Keratinocyte (primary cell): ENCODE measurements around the gene REM1. TPM values are rescaled to one million over a fixed set of nuclear protein-coding genes. Genes with fewer than 3 reads are reported as not detected.
"Not testable (repeated sequence)": the region's sequence is repeated elsewhere in the genome, so short reads cannot be mapped to it uniquely, and the experiment has no call there.

Experiments used
- DNase-seq: peaks from one replicate; pipeline ENCODE4 v3.0.0-alpha.2; 2011; ENCODE audit warnings: low read depth, missing footprints, low spot score
- FAIRE-seq: peaks from 2 replicates; lab custom pipeline; 2011; peaks lifted over from hg19 to GRCh38; lab: Jason Lieb, UNC
- H2AFZ ChIP-seq: 2 replicates; pipeline ENCODE4 v1.6.0; 2012; ENCODE audit warnings: low read length, control low read depth, inconsistent platforms; ENCODE audit not compliant: control insufficient read depth
- H3K27ac ChIP-seq: 2 replicates; pipeline ENCODE4 v1.5.1; 2011; ENCODE audit warnings: low read length; ENCODE audit not compliant: control insufficient read depth, insufficient read depth
- H3K27me3 ChIP-seq: 3 replicates; pipeline ENCODE4 v1.6.0; 2011; ENCODE audit warnings: low read length; ENCODE audit not compliant: control insufficient read depth, insufficient read depth; ENCODE audit errors: extremely low read depth
- H3K36me3 ChIP-seq, 2 experiments: 2 replicates in 1 of 2; 3 replicates in 1 of 2; pipeline ENCODE4 v1.5.1; 2011; ENCODE audit warnings: low read length in 2 of 2, mild to moderate bottlenecking in 1 of 2; ENCODE audit not compliant: control insufficient read depth in 2 of 2, insufficient read depth in 2 of 2; ENCODE audit errors: extremely low read depth in 1 of 2
- H3K4me1 ChIP-seq: 3 replicates; pipeline ENCODE4 v1.5.1; 2011; ENCODE audit warnings: low read length; ENCODE audit not compliant: control insufficient read depth, insufficient read depth; ENCODE audit errors: extremely low read depth
- H3K4me2 ChIP-seq: 3 replicates; pipeline ENCODE4 v1.6.0; 2011; ENCODE audit warnings: low read depth, low read length; ENCODE audit not compliant: control insufficient read depth, insufficient read depth; ENCODE audit errors: extremely low read depth
- H3K4me3 ChIP-seq, 3 experiments: fragments of 200-600 bp in 1 of 3; sonication (generic) in 1 of 3; 2 replicates in 2 of 3; 3 replicates in 1 of 3; pipeline ENCODE4 v1.5.1; 2011 to 2016; ENCODE audit warnings: low read length in 3 of 3, mild to moderate bottlenecking in 3 of 3, control low read depth in 2 of 3, inconsistent platforms in 1 of 3, low read depth in 1 of 3, mixed read lengths in 1 of 3, mixed run types in 1 of 3, moderate library complexity in 1 of 3; ENCODE audit not compliant: control insufficient read depth in 2 of 3, insufficient read depth in 2 of 3; ENCODE audit errors: extremely low read depth in 1 of 3
- H3K79me2 ChIP-seq: 2 replicates; pipeline ENCODE4 v1.6.0; 2012; ENCODE audit warnings: low read length; ENCODE audit not compliant: control insufficient read depth, insufficient read depth
- H3K9ac ChIP-seq: 3 replicates; pipeline ENCODE4 v1.6.0; 2011; ENCODE audit warnings: low read length; ENCODE audit not compliant: control insufficient read depth, insufficient read depth; ENCODE audit errors: extremely low read depth
- H3K9me1 ChIP-seq: 3 replicates; pipeline ENCODE4 v1.6.0; 2011; ENCODE audit warnings: low read length; ENCODE audit not compliant: control insufficient read depth, insufficient read depth; ENCODE audit errors: extremely low read depth
- H3K9me3 ChIP-seq: 2 replicates; pipeline ENCODE4 v1.5.1; 2012; ENCODE audit warnings: low read depth, low read length; ENCODE audit not compliant: control insufficient read depth
- H4K20me1 ChIP-seq: 3 replicates; pipeline ENCODE4 v1.6.0; 2011; ENCODE audit warnings: low read length; ENCODE audit not compliant: control insufficient read depth, insufficient read depth; ENCODE audit errors: extremely low read depth
- CTCF ChIP-seq, 3 experiments: IDR thresholded peaks in 1 of 3; conservative IDR thresholded peaks in 1 of 3; optimal IDR thresholded peaks in 1 of 3; 2 replicates in 2 of 3; 3 replicates in 1 of 3; pipeline versions ENCODE3 to v1.5.1; 2011; ENCODE audit warnings: low read length in 3 of 3, mild to moderate bottlenecking in 3 of 3, moderate library complexity in 2 of 3, control low read depth in 1 of 3, inconsistent platforms in 1 of 3; ENCODE audit not compliant: insufficient read depth in 2 of 3; ENCODE audit errors: extremely low read depth in 1 of 3
- EZH2 ChIP-seq: IDR thresholded peaks from one replicate; pipeline ENCODE4 v1.6.1; 2012; ENCODE audit warnings: inconsistent platforms, mild to moderate bottlenecking, low read length, moderate library complexity
- dilution Hi-C: fragments of 300-500 bp; cut with MboI; formaldehyde crosslinking; loops from one replicate; pipeline ENCODE4 v1.7.0; 2020; ENCODE audit warnings: low sequenced_read_pairs; ENCODE audit not compliant: extremely low pct_ligation_motif_present
- polyA plus RNA-seq, 5 experiments: library from polyadenylated mRNA; depleted of rRNA in 3 of 5; stranded (reverse) in 3 of 5; stranded (forward) in 1 of 5; unstranded in 1 of 5; fragments of >200 nt; gene quantifications; 1 replicate in 1 of 5; 2 replicates in 3 of 5; 3 replicates in 1 of 5; pipeline versions ENCODE4 v1.2.1 to v1.2.3, GENCODE V29; 2011 to 2012; ENCODE audit warnings: missing spikeins in 2 of 5, low read depth in 1 of 5, low replicate concordance in 1 of 5

Gene REM1
- polyA plus RNA-seq, 1 donor (not counting 4 experiments of a cell fraction or from before 2014, with no cell fraction given) = not detected

DNA sequence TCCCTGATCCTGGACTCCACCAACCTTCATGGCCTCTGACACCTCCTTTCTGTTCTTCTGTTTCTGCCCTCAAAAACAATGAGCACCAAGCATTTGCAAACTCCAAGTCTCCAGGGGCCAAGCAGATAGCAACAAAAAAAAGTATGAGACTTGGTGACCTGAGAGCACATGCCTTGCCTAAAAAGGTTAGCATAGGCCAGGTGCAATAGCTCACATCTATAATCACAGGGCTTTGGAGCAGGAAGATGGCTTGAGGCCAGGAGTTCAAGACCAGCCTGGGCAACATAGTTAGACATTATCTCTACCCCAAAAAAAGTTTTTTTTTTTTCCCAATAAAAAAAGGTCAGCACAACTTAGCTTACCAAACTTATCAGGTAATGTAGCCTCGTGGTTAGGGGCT, 25.4 kb downstream of the REM1 start:
- Histone ChIP-seq H3K4me2 (no peak overlapping the region), H3K79me2 (no peaks in the 10 kb centered on the region), H3K27me3 (peaks cover 11% of the 10 kb centered on the region), H4K20me1 (no peaks in the 10 kb centered on the region), H3K4me1 (no peaks in the 10 kb centered on the region), H2AFZ (no peak overlapping the region), H3K9ac (no peak overlapping the region), H3K27ac (no peak overlapping the region), H3K36me3 (no peaks in the 10 kb centered on the region), H3K4me3 (no peak overlapping the region), H3K9me3 (no peaks in the 10 kb centered on the region), H3K9me1 (no peaks in the 10 kb centered on the region)
- DNase-seq = no peak
- dilution Hi-C loops = no loop called here
- TF ChIP-seq CTCF (optimal IDR thresholded peaks at IDR 0.05 in 1 of 3, IDR thresholded peaks at IDR 0.05 in 1 of 3, conservative IDR thresholded peaks at IDR 0.05 in 1 of 3; ENCODE audit: extremely low read depth in 1 of 3, insufficient read depth in 2 of 3, low read length in 3 of 3) (no peak), EZH2 (no peak)
- FAIRE-seq = no peak

DNA sequence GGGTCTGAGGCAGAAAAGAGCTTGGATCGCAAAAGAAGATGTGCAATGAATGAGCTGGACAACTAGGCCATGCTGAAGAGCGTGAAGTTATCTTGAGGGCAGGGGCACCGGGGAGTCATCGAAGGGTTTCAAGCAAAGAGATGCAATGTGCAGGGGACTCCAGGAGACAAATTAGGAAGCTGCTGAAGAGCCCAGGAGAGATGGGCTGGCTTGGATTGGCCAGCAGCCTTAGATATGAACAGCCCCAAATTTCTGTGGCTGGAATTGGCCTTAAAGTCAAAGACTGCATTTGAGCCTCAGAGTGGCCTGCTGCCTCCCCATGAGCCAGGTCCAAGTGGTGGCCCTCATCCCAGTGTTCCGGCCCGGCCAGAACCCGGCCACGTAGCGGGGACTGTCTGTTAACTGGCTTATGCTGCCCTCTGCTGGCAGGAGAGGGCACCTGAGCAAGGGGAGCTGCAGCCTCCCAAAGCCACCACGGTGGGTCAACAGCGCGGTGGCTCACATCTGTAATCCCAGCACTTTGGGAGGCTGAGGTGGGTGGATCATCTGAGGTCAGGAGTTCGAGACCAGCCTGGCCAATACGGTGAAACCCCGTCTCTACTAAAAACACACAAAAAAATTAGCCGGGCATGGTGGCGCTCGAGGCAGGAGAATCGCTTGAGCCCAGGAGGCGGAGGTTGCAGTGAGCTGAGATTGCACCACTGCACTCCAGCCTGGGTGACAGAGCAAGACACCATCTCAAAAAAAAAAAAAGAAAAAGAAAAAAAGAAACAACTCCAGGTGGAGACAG, 28.0 kb downstream of the REM1 start:
- not testable (repeated sequence) for H3K4me2 ChIP-seq, FAIRE-seq
- peak; percentile 25 for DNase-seq

More for the DNA sequence above, 28.0 kb downstream of the REM1 start:
- H3K27me3 ChIP-seq, H3K9me3 ChIP-seq, H3K27ac ChIP-seq, H2AFZ ChIP-seq, H3K4me1 ChIP-seq, H3K9me1 ChIP-seq, H3K9ac ChIP-seq, H3K36me3 ChIP-seq, H4K20me1 ChIP-seq, H3K79me2 ChIP-seq, H3K4me3 ChIP-seq, dilution Hi-C loops: not testable (repeated sequence)
- TF ChIP-seq CTCF (optimal IDR thresholded peaks at IDR 0.05 in 1 of 3, IDR thresholded peaks at IDR 0.05 in 1 of 3, conservative IDR thresholded peaks at IDR 0.05 in 1 of 3; ENCODE audit: extremely low read depth in 1 of 3, insufficient read depth in 2 of 3, low read length in 3 of 3) = peak; percentile 75 to 96 (median 93)
